Stimulated activated CD4-positive, alpha-beta T cell treated with anti-CD3 and anti-CD28 coated beads, Interleukin-4, amount 100 ng/mL, for 4 hours (primary cell): ENCODE data around the gene EXOC4.

ENCODE experiments used
- DNase-seq, 2 experiments: peaks; one replicate each; pipeline ENCODE4 v3.0.0-alpha.2; 2020

The EXOC4 gene

GRCh38 chr7:133911724-133912123 is 658.8 kb downstream of the EXOC4 start:
- no peak for DNase-seq

GRCh38 chr7:133912916-133913697 is 660.2 kb downstream of the EXOC4 start:
- DNase-seq, result no peak

- DNase-seq, result no peak
These were observed 663.7 kb downstream of the EXOC4 start for GRCh38 chr7:133916621-133917020.

- DNase-seq, result no peak
These were observed 666.9 kb downstream of the EXOC4 start for GRCh38 chr7:133919810-133920209.

GRCh38 chr7:133921635-133922182 is 668.8 kb downstream of the EXOC4 start:
- no peak for DNase-seq

GRCh38 chr7:133923974-133924373 is 671.1 kb downstream of the EXOC4 start:
- DNase-seq, result no peak

- no peak for DNase-seq
These were observed 678.2 kb downstream of the EXOC4 start for GRCh38 chr7:133931053-133931452.

GRCh38 chr7:133932591-133932990 is 679.7 kb downstream of the EXOC4 start:
- DNase-seq, result no peak

- no peak for DNase-seq
These were observed 681.5 kb downstream of the EXOC4 start for GRCh38 chr7:133934262-133934976.

GRCh38 chr7:133934977-133935330 is 682.1 kb downstream of the EXOC4 start:
- DNase-seq, result no peak

GRCh38 chr7:133936074-133936473 is 683.2 kb downstream of the EXOC4 start:
- DNase-seq, result no peak

GRCh38 chr7:133937786-133938185 is 684.9 kb downstream of the EXOC4 start:
- no peak for DNase-seq

GRCh38 chr7:133940368-133940767 is 687.5 kb downstream of the EXOC4 start:
- no peak for DNase-seq

GRCh38 chr7:133941496-133941895 is 688.6 kb downstream of the EXOC4 start:
- no peak for DNase-seq

- DNase-seq, result no peak
These were observed 692.6 kb downstream of the EXOC4 start for GRCh38 chr7:133945497-133945896.

- DNase-seq, result no peak
These were observed 694.8 kb downstream of the EXOC4 start for GRCh38 chr7:133947458-133948254.

GRCh38 chr7:133948588-133948987 is 695.7 kb downstream of the EXOC4 start:
- DNase-seq, result no peak

- DNase-seq, result no peak
These were observed 698.0 kb downstream of the EXOC4 start for GRCh38 chr7:133950855-133951254.

- DNase-seq, result no peak
These were observed 702.3 kb downstream of the EXOC4 start for GRCh38 chr7:133955208-133955607.

- DNase-seq, result no peak
These were observed 705.0 kb downstream of the EXOC4 start for GRCh38 chr7:133957845-133958244.

- no peak for DNase-seq
These were observed 705.9 kb downstream of the EXOC4 start for GRCh38 chr7:133958822-133959221.

- DNase-seq, result no peak
These were observed 706.6 kb downstream of the EXOC4 start for GRCh38 chr7:133959505-133959904.

GRCh38 chr7:133961724-133962123 is 708.8 kb downstream of the EXOC4 start:
- DNase-seq, result no peak
